ENCODE results near the gene OR3A3.
"Not testable (repeated sequence)": the region's sequence is repeated elsewhere in the genome, so short reads cannot be mapped to it uniquely, and the experiment has no call there.

Gene OR3A3

DNA sequence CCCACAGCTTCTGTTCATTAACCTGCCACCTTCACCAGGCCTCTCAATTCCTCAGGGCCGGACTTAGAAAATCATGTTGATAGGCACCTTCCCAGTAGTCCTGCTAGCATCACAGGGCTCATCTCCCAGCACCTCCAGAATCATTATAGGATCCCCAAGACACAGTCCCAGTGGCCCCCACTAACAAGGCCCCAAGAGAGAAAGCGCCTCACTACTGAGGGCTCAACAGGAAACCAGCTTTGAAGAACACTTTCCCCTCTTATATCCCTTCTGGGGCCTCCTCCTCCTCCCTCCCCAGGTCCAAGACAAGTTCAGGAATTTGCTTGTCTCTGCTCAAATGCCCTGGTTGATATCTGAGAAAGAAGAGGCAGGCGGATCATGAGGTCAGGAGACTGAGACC lies at the start of gene OR3A3:
OR3A3 (plus strand) TSS at position 301 of the 400 bp plus-strand sequence.
- DNase-seq, result no peak

DNA sequence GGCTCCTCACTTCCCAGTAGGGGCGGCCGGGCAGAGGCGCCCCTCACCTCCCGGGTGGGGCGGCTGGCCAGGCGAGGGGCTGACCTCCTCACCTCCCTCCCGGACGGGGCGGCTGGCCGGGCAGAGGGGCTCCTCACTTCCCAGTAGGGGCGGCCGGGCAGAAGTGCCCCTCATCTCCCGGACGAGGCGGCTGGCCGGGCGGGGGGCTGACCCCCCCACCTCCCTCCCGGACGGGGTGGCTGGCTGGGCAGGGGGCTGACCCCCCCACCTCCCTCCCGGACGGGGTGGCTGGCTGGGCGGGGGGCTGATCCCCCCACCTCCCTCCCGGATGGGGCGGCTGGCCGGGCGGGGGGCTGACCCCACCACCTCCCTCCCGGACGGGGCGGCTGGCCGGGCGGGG lies 40.0 kb upstream of the OR3A3 start:
- not testable (repeated sequence) for DNase-seq

DNA sequence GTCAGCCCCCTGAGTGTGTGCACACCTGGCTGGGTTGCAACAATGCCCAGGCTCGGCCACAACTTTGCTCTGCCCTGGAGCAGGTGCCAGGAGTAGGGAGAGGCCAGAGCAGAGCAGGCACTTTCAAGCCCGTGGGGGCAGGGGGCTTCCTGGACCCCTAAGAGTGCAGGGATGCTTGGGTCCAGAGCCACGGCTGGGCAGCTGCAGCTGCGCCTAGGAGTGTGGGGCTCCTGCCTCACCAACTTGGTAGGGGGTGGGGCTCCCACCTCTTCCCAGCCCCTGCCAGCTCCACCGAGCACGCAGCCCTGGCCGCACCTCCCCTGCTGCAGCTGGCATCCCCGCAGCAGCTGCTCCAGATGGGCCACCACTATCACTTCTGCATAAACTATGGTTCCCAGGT lies 32.8 kb upstream of the OR3A3 start:
- no peak for DNase-seq

DNA sequence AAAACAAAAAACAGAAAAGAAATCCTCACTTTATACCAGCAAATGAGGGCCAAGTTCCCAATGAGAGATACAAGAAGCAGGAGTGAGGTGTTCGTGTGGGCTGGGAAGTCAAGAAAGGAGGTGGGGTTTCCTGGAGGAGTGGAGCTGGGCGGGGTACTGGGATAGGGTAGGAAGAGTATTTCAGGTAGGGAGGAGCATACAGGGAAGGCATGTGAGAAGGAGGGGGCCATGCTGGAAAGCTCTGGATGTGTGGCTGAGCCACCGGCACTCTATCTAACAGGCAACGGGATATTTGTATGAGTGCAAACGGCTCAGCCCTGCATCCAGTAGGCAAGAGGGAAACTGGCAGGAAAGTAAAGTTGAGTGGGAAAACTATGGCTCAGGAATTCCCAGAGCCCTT lies 29.2 kb upstream of the OR3A3 start:
- no peak for DNase-seq

DNA sequence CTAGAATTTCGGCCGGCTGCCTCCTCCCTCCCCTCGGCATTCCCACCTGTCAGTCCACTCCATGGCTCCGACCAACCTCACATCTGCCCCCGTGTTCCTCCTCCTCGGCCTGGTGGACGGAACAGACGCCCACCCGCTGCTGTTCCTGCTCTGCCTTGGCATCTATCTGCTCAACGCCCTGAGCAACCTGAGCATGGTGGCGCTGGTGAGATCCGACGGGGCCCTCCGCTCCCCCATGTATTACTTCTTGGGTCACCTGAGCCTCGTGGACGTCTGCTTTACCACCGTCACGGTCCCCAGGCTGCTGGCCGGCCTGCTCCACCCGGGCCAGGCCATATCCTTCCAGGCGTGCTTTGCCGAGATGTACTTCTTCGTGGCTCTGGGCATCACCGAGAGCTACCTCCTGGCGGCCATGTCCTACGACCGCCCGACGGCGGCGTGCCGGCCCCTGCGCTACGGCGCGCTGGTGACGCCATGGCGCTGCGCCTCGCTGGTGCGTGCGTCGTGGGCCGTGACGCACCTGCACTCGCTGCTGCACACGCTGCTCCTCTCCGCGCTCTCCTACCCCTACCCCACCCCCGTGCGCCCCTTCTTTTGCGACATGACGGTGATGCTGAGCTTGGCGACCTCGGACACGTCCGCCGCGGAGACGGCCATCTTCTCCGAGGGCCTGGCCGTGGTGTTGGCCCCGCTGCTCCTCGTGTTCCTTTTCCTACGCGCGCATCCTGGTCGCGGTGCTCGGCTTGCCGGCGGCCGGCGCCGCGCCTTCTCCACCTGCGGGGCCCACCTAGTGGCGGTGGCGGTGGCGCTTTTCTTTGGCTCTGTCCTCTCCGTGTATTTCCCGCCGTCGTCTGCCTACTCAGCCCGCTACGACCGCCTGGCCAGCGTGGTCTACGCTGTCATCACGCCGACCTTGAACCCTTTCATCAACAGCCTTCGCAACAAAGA lies 25.0 kb upstream of the OR3A3 start, which contains the start of gene OR3A2:
OR3A2 (minus strand) TSS at position 440 of the 948 bp plus-strand sequence.
- DNase-seq, result peak; percentile 33

DNA sequence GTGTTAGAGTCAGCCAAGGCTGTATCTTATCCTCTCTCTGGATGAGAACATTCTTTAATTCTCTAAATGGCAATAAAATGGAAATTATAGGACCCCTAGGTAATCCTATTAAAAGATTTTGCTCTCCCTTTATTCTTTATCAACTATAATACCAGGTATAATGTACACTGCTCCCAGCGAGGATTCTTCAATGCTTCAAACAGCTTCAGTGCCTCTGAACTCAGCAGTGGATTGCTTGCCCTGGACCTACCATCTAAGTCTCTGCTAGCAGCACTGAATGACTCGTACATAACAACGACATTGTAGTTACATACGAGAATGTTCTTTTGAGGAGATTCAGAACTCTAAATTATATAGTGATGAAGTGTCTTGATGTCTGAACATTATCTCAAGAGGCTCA lies 21.4 kb upstream of the OR3A3 start:
- DNase-seq, result no peak

DNA sequence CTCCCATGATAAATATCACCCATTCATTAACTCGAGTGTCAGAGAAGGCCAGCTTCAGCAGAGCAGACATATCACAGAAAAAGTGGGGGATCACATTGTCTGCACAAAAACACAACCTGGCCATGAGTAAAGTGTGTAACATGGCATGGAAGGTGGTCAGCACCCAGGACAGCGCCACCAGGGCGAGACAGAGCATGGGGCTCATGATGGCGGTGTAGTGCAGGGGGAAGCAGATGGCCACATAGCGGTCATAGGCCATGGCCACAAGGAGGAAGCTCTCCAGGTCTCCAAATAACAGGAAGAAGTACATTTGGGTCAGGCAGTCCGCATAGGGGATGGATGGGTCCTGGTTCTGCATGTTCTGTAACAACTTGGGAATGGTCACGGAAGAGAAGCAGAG lies 13.4 kb upstream of the OR3A3 start:
- not testable (repeated sequence) for DNase-seq

DNA sequence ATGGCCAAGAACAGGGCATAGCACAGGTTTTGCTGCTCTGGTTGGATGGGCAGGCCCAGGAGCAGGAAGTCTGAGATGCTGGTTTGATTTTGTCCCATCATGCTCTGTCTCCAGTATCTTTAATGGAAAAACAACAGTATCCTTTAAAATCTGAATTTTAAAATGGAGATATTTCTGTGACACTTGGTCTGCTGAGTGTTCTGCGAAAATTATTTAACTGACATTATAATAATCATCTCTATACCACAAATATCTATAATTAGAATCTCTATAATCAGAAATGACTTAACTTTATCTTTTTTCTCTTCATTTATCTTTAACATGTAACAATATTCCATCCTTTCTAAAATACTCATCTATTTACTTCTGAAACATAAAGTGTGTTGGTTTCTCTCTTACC lies 12.9 kb upstream of the OR3A3 start, which contains the start of gene OR1E1:
OR1E1 (minus strand) TSS at position 101 of the 400 bp plus-strand sequence; CDS start at position 101, 0 bp downstream.
- DNase-seq, result no peak

DNA sequence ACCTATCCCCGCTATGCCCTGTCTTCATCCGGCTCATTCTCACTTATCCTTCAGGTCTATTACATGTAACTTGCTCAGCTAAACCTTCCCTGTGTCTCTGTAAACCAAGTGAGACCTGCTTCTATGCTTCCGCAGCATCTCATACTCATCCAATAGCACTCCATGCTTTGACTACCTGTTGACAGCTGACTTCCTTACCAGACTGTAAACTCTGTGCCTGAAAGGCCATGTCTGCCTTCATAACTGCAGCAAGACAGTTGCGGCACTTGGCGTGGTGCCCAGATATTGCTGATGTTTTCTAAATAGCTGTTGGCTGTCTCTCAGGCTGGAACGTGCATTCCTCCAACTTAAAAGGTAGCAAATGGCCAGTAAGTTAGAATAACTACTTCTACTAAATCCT lies 11.1 kb upstream of the OR3A3 start:
- DNase-seq, result no peak

DNA sequence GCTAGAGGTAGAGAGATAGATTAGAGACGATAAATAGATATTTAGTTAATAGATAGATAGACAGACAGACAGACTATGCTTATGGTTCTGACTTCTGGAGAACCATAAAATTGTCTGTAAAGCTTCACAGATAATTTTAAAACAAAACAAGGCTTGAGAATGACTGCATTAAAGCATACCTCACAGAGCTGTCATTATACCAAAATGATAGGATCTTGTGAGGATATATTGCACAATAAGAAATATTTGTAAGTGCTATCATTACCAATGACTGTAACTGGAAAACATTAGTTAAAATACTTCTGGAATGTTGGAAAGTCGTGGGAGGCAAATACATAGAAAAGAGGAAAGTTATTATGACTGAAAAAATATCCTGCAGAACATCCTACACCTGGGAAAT lies 9.4 kb upstream of the OR3A3 start:
- no peak for DNase-seq

DNA sequence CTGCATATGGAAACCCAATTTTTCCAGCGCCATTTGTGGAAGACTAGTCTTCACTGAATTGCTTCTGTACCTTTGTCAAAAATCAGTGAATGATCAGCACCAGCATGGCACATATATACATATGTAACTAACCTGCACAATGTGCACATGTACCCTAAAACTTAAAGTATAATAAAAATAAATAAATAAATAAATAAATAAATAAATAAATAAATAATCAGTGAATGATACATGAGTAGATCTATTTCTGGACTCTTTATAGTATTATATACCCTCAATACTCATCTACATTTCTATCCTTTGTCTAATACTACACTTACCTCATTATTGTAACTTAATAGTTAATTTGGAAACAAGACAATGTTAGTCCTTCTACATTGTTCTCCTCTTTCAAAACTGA lies 7.3 kb upstream of the OR3A3 start:
- not testable (repeated sequence) for DNase-seq

DNA sequence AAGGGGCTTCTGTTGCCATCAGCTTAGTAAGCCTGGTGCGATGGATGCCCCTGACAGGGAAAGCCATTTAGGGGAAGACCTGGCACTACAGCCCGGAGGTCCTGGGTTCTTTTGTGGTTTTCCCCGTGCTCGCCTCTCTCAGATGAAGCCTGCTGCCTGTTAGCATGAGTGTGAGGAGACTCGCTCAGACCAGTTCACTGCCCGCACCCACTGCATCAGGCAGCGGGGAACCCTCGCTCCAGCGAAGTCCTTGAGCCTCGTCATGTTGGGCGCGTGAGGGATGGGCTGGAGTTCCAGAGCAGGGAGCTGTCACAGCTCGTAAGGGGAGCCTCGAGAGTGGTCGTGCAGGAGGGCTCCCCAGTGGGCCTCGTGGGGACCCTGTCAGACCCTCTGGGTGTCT lies 1.0 kb downstream of the OR3A3 start:
- DNase-seq, result not testable (repeated sequence)

DNA sequence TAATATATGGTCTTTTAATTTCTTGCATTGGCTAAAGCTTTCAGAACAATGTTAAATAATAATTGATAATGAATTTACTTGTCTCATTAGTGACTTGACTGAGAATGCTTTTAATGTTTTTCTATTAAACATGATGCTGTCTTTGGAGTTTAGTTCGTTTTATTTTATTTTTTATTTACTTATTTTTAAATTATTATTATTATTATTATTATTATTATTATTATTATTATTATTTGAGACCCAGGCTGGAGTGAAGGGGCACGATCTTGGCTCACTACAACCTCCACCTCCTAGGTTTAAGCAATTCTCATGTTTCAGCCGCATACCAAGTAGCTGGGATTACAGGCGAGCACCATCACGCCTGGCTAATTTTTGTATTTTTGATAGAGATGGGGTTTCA lies 4.4 kb downstream of the OR3A3 start:
- no peak for DNase-seq

DNA sequence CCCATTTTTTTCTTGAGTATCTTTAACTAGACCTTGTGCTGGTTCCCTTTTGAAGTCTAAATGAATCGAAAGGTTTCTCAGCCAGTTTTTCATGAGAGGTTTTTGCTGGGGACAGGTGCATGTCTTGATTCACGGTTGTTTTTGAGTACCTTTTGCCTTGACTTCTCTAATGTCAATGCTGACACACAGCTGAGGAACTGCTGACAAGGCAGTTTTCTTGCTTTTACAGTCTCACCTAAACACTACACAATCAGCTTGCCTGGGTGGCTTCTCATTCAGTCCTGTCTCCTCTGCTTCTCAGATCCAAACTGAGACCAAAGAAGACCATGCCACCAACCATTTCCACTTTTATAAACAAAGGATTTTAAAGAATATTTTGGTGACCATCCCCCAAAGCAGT lies 7.1 kb downstream of the OR3A3 start:
- DNase-seq, result no peak

DNA sequence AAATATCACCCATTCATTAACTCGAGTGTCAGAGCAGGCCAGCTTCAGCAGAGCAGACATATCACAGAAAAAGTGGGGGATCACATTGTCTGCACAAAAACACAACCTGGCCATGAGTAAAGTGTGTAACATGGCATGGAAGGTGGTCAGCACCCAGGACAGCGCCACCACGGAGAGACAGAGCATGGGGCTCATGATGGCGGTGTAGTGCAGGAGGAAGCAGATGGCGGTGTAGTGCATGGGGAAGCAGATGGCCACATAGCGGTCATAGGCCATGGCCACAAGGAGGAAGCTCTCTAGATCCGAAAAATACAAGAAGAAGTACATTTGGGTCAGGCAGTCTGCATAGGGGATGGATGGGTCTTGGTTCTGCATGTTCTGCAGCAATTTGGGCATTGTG lies 22.0 kb downstream of the OR3A3 start:
- peak; percentile 28 for DNase-seq

DNA sequence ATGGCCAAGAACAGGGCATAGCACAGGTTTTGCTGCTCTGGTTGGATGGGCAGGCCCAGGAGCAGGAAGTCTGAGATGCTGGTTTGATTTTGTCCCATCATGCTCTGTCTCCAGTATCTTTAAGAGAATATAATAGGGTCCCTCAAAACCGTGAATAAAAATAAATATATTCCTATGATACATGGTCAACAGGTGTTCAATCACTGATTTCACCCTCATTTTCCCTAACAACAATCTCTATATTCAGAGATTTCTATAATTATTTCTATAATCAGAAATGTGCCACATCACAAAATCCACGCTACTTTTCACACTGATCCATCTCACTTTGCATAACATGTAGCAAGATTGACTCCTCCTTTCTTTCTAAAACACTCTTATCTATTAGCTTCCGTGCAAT lies 22.6 kb downstream of the OR3A3 start, which contains the start of gene OR1E2:
OR1E2 (minus strand) TSS at position 101 of the 400 bp plus-strand sequence; CDS start at position 101, 0 bp downstream.
- no peak for DNase-seq

DNA sequence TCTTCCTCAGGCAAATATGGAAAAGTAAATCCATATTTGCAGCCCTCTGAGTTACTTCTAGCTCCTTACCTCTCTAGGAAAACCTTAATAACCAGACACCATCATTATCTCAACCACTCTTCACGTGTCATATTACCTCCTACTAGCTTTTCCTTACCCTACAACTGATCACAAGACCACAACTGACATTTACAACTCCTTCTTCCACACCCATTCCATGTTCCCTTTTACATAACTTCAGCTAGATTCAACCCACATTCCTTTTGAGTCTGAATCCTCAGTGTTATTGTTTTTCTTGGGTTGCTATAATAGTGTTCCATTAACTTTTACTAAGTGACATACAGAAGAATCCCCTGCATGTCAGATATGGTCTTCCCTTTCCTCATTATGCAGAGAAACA lies 27.2 kb downstream of the OR3A3 start:
- no peak for DNase-seq

DNA sequence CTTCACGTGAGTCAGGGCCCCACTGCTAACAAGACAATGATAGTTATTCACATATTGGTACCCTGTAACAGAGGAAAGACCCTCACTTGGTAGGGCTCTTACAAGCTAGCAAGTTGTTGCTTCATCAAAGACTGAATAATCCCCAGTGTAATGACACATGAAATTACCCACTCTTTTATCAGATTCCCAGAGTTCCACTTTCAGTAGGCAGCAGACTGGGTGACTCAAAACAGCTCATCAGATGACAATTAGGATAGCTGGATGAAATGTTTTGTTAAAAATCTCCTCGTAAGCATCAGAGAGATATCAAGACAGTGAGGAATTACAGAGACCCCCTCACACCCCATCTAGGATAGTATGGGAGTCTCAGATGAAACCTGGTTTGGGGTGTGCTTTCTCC lies 29.3 kb downstream of the OR3A3 start:
- no peak for DNase-seq

DNA sequence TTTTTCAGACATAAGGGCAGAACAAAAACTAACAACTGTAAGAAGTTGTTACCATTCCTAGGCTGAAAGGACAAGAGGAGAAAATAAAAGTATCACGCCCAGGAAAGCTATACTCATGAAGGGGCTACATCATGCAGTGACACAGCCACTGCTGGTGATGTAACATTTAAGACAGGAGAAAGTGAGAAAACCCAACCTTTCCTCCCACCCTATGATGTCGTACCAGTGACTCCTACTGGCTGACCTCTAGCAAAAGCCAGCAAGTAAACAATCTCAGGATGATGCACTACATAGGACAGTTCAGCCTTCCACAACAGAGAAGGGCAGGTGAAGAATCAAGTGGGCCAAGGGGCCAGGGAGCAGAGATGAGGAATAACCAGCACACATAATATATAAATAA lies 36.5 kb downstream of the OR3A3 start:
- no peak for DNase-seq

DNA sequence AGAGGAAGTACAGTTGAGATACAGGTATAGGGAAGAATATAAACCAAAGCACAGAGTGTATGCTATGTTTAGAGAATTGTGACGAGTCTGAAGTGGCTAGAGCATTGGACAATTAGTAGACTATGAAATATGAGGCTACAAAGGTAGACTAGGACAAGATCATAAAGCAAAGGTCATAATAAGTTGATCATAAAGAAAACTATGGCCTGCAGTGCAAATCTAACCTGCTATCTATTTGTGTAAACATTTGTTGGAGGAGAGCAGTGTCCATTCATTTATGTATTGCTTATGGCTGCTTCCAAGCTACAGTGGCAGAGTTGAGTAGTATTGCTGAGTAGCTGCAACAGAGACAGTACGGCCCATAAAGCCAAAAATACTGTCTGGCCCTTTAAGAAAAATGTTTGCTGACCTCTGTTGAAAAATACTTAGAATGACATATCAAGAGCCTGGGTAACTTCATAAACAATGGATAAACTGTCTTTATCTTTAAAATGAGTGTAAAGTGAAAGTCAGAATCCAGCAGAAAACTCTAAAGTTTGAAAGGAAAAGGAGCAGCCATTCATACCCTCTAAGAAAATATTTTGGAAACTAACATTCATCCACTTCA lies 37.0 kb downstream of the OR3A3 start:
- DNase-seq, result no peak

DNA sequence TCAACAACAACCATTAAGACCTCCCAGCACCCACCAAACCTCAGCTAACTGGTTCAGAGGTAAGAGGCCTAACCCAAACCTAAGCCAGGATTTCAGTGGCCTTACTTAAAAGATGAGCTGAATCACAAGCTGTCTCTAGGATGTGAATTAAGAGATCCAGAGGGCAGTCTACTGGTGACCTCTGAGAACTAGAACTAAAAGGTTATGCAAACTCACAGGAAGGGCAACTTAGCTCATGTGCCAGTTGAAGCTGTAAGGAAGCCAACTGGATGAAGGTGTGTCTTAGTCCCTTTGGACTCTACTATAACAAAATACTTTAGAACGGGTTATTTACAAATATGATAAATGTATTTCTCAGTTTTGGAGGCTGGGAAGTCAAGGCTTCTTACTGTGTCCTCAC lies 55.2 kb downstream of the OR3A3 start:
- not testable (repeated sequence) for DNase-seq

DNA sequence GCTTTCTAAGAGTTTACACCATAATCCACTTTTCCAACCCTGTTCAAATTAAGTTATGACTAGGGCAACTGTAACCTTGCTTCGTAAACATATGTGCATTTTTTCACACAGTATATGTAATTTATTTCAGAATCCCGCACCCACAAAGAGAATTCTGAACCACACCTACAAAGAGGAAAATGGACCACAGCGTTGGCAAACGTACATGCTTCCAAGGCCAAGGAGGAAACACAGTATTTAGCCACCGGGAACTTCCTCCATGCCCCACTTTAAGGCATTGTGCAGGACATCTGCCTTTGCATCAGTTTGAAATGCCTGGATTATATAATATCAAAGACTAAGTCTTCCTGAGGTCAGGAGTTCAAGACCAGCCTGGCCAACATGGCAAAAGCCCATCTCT lies 58.4 kb downstream of the OR3A3 start:
- no peak for DNase-seq

DNA sequence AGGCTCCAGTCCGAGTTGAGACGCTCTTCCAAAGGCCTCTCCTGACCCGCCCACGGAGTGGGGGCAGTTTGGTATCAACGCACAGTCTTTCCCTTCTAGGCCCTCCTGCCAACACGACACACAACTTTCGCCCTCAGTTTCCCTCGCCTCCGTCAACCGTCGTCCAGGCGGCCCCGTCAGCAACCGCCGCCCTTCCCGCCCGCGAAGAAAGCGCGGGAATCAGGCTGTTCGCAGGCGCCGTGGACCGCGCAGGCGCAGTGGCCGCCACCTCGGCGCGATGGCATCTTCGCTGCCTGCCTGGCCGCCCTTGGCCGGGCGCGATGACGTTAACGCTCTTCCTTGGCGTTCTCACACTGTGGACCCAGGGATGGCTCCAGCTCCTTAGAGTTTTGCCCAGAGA lies 60.4 kb downstream of the OR3A3 start, which contains the start of gene SPATA22:
SPATA22 (minus strand) TSS at position 221 of the 400 bp plus-strand sequence. CDS start 2,494 bp downstream, outside the sequence.
- DNase-seq, result no peak

DNA sequence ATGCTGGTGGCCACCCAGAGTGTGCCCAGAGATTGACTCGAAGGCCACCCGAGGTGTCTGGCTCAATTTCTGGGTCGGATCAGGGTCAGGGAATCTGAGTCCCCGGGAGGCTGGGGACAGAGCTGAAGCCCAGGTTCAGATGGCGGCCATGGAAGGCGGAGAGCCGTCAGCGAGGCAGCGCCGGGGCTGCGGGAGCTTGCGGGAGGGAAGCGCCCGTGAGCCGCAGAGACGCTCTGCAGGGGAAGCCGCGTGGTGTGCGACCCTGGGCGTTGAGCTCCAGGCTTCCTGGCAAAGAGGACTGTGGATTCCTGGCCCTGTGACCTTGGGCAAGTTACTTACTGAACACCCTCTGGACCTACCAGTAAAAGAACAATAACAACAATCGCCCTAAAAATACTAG lies 61.0 kb downstream of the OR3A3 start:
- no peak for DNase-seq

Data from CD4-positive, alpha-beta T cell treated with Interleukin-15 for 1 hour (primary cell).